Sigmoid colon (tissue), 7 donors: ENCODE measurements around the gene LSG1. TPM values are rescaled to one million over a fixed set of nuclear protein-coding genes. Genes with fewer than 3 reads are reported as not detected.

Source experiments
- DNase-seq: peaks from one replicate; pipeline ENCODE4 v3.0.0-alpha.2; 2019
- H3K27ac ChIP-seq, 4 donors: fragments of 200-600 bp; sonication (generic); one replicate each; pipeline ENCODE4 v1.5.1; 2016 to 2019; ENCODE audit warnings: mild to moderate bottlenecking in 1 of 4
- H3K27me3 ChIP-seq, 3 donors: fragments of 200-600 bp; sonication (generic); one replicate each; pipeline ENCODE4 v1.5.1; 2019; ENCODE audit warnings: mild to moderate bottlenecking in 1 of 3
- H3K36me3 ChIP-seq, 4 donors: fragments of 200-600 bp; sonication (generic); one replicate each; pipeline ENCODE4 v1.5.1; 2016 to 2019
- H3K4me1 ChIP-seq, 4 donors: fragments of 200-600 bp; sonication (generic); one replicate each; pipeline ENCODE4 v1.5.1; 2017 to 2019
- H3K4me3 ChIP-seq, 4 donors: fragments of 200-600 bp; sonication (generic); one replicate each; pipeline ENCODE4 v1.5.1; 2017 to 2019; ENCODE audit warnings: mild to moderate bottlenecking in 2 of 4, moderate library complexity in 1 of 4
- H3K9me3 ChIP-seq, 4 donors: fragments of 200-600 bp in 3 of 4; sonication (generic) in 3 of 4; one replicate each; pipeline versions ENCODE4 v1.5.1 to v1.6.1; 2013 to 2019
- EP300 ChIP-seq, 4 donors: sonication (generic); formaldehyde crosslinking; IDR thresholded peaks; one replicate each; pipeline ENCODE4 v1.6.1; 2017; ENCODE audit warnings: antibody characterized with exemption in 4 of 4
- POLR2AphosphoS5 ChIP-seq, 4 donors: sonication (generic); formaldehyde crosslinking; IDR thresholded peaks; one replicate each; pipeline ENCODE4 v1.6.1; 2017; ENCODE audit warnings: antibody characterized with exemption in 4 of 4
- whole genome bisulfite sequencing, 2 donors: extraction: QIAGEN DNeasy Blood & Tissue Kit; methylation state at CpG; one replicate each; pipeline ENCODE4 v1.1.7; 2013; 5-methylcytosine and 5-hydroxymethylcytosine counted together
- intact Hi-C: fragments of 100-400 bp; cut with DNase I; formaldehyde crosslinking; loops from one replicate; pipeline ENCODE4 v1.15.1; 2023
- polyA plus RNA-seq, 3 donors: library from polyadenylated mRNA; stranded (reverse); fragments of 200-250 nt; gene quantifications; one replicate each; pipeline ENCODE4 v1.2.3, GENCODE V29; 2013
- small RNA-seq, 3 donors: library from RNA; depleted of rRNA; stranded (forward); fragments of <200 nt; gene quantifications; one replicate each; pipeline ENCODE3, GENCODE V24; 2016
- total RNA-seq, 4 donors: library from RNA; depleted of rRNA; stranded (reverse); fragments of >200 nt; gene quantifications; one replicate each; pipeline ENCODE4 v1.1.0, GENCODE V29; 2016
- donor health status: healthy with polysubstance abuse.
- donor health status: Bipolar disorder and iron deficiency.
- donor health status: healthy.

LSG1 gene
- total and polyA plus RNA-seq, 7 donors: 6.0 to 32.4 (median 21.0) TPM

DNA sequence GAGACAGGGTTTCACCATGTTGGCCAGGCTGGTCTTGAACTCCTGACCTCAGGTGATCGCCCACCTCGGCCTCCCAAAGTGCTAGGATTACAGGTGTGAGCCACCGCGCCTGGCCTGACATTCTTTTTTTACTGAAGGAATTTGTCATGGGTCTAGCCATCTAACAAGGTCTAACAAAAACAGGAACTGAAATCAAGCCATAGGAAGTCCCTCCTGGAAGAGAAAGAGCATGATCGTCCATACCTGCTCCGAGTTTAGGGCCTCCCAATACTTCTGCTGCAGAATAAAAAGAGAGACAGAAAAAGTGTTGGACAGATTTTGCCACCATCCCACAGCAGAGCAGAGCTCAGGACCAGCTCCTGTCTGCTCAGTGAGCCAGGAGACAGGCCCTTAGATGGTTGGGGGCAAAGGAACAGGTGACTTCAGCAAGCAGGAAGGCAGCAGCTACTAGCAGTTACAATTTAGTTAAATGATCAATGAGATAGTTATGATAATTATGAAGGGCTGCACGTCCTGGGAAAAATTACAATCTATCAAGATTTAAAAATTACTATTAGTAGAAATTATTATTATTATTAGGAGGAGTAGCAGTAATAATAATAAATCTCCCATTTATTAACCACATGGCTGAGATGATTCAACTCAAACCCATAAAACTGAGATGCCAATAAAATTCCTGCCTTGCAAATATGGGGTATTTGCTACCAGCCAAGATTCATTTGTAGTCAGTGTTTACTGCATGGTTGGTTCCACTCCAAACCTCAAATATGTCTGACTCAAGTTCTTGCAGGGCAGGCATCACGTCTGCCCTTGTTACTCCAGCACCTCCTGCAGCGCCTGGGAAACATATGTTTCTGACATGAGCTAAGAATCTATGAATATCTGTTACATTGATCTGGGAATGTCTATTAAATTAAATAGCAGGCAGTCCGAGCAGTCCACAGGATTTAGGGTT, 78.9 kb downstream of the LSG1 start:
- no peak for DNase-seq
- Histone ChIP-seq H3K4me1 (peaks cover 0 to 18% (median 10%) of the 10 kb centered on the region in 4 donors), H3K27me3 (no peaks in the 10 kb centered on the region), H3K36me3 (no peaks in the 10 kb centered on the region), H3K4me3 (no peak overlapping the region), H3K27ac (peak overlapping the region in 1 of 4 donors; percentile 61), H3K9me3 (no peaks in the 10 kb centered on the region)
- WGBS, 2 donors: 73% methylated on average over 10 of the region's 10 CpGs
- TF ChIP-seq EP300 (IDR thresholded peaks at IDR 0.05) (no peak), POLR2AphosphoS5 (IDR thresholded peaks at IDR 0.05) (peak in 3 of 4 donors; percentile 38 to 64 (median 43))
- intact Hi-C loops: loop anchor here (10.0 kb wide), 1 partner anchor 258 kb away; no protein-coding TSS in a partner anchor

Small RNA genes lying within 50 kb of the gene (small RNA-seq; reads per million reads assigned to genes)
- 0 reads per million in 3 donors for gene AC046143.2

Other genes with a start within 250 kb of the LSG1 start
- 10 to 100 TPM; 50.4 to 82.7 (median 68.2) TPM for gene ATP13A3, start 185.2 kb downstream of the LSG1 start, total RNA-seq
- gene ATP13A3, start 185.2 kb downstream of the LSG1 start, polyA plus RNA-seq: 10 to 100 TPM; 10.9 to 20.6 (median 12.0) TPM
- gene TMEM44, start 38.8 kb downstream of the LSG1 start, total RNA-seq: 10 to 100 TPM in 1 of 4 donors, 1 to 10 TPM in 3; 2.0 to 11.9 (median 5.2) TPM
- 10 to 100 TPM; 24.0 to 25.8 (median 25.7) TPM for gene TMEM44, start 38.8 kb downstream of the LSG1 start, polyA plus RNA-seq
- 10 to 100 TPM; 11.1 to 17.8 (median 12.7) TPM for gene FAM43A, start 13.7 kb upstream of the LSG1 start, total RNA-seq
- 10 to 100 TPM; 10.2 to 62.8 (median 35.8) TPM for gene FAM43A, start 13.7 kb upstream of the LSG1 start, polyA plus RNA-seq